ENCODE data around the gene ZNF155.
"Not testable (repeated sequence)": the region's sequence is repeated elsewhere in the genome, so short reads cannot be mapped to it uniquely, and the experiment has no call there.

ZNF155 gene

DNA sequence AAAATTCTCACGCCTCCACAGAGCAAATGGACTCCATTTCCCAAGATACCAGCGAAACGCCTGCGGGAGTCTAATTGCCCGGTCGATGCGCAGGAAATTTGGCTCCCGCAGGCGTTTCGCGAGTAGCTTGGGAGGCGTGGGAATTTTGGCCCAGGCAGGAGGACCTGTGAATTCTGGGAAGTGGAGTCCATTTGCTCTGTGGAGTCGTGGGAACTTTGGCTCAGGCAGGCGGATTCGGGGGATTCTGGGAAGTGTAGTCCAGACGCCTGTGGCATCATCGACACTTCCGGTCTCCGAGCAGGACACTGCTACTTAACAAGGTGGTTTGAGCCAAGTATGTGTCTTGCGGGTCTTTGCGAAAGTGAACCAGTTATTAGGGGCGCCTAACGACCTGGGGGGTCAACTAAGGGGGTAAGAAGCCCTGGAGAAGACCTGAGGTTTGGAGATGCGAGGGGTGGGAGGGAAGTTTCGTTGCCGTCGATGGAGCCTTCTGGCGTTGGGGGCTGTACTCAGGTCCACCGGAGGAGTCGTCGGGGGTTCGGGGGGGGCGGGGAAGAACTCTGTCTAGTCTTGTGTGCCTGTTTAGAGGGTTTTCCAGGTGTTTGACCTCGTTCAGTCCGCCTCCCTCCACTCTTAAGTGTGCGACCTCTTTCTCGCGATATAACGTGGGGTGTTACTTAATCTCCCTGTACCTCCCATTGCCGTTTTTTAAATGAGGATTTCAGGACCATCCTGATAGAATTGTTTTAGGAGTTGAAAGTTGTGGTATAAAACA lies at the start of gene ZNF155:
Gene ZNF155 (plus strand): TSS at position 277 of the 775 bp plus-strand sequence. CDS start 4,356 bp downstream, outside the sequence.
- H3K36me3 ChIP-seq (ENCODE audit: insufficient read depth, low read length): peaks cover 9% of the 10 kb centered on the region
- no peaks in the 10 kb centered on the region for H3K9me3 ChIP-seq (ENCODE audit: low read depth, low read length)
- peak within 1 kb of the TSS; percentile 85 for H3K9ac ChIP-seq (ENCODE audit: insufficient read length)
- peak; percentile 90 for DNase-seq (ENCODE audit: low read depth, low spot score)
- peak within 1 kb of the TSS; percentile 97 for H3K4me3 ChIP-seq
- peak; percentile 71 for TF ChIP-seq POLR2AphosphoS5 (IDR thresholded peaks at IDR 0.05; ENCODE audit: borderline replicate concordance, low read depth, low read length)
- TF ChIP-seq FOXP2 (optimal IDR thresholded peaks at IDR 0.05; ENCODE audit: control extremely low read depth, extremely low read length, insufficient read depth): no peak
- peak within 1 kb of the TSS; percentile 44; the same call in 1 of the 2 replicates for H3K27ac ChIP-seq

GRCh38 chr19:43934985-43935708 lies 48.8 kb upstream of the ZNF155 start, which contains the start of gene ZNF45:
Gene ZNF45 (minus strand): TSS chr19:43935282. CDS start chr19:43922185, 13,097 bp downstream.
- Histone ChIP-seq H3K27ac (peak within 1 kb of the TSS; percentile 42; the same call in 1 of the 2 replicates), H3K9ac (ENCODE audit: insufficient read length) (peak within 1 kb of the TSS; percentile 95), H3K36me3 (ENCODE audit: insufficient read depth, low read length) (peaks cover 31% of the 10 kb centered on the region), H3K9me3 (ENCODE audit: low read depth, low read length) (peaks cover 2% of the 10 kb centered on the region; the same call in 1 of the 2 replicates), H3K4me3 (peak within 1 kb of the TSS; percentile 97)
- TF ChIP-seq POLR2AphosphoS5 (IDR thresholded peaks at IDR 0.05; ENCODE audit: borderline replicate concordance, low read depth, low read length) (peak; percentile 88), EZH2 (IDR thresholded peaks at IDR 0.05) (no peak), FOXP2 (optimal IDR thresholded peaks at IDR 0.05; ENCODE audit: control extremely low read depth, extremely low read length, insufficient read depth) (no peak)
- DNase-seq (ENCODE audit: low read depth, low spot score): peak; percentile 52

DNA sequence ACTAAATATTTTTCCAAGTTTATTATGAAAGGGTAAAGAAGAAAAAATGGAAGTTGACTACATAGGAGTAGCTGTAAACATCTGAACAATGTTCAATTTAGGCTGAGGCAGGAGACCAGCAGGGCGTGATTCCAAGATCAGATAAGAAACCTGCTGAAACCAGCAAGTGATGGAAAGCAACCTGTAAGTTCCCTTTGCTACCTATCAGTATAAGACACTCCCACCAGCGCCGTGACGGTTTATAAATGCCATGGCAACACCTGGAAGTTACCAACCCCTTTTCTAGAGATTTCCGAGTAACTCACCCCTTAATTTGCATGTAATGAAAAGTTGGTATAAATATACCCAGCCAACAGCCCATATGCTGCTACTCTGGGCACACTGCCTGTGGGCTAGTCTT lies 47.8 kb upstream of the ZNF155 start:
- peaks cover 20% of the 10 kb centered on the region for H3K36me3 ChIP-seq (ENCODE audit: insufficient read depth, low read length)
- H3K4me3 ChIP-seq: no peak overlapping the region
- no peak for DNase-seq (ENCODE audit: low read depth, low spot score)
- peaks cover 3% of the 10 kb centered on the region; the same call in 1 of the 2 replicates for H3K9me3 ChIP-seq (ENCODE audit: low read depth, low read length)
- H3K27ac ChIP-seq: no peak overlapping the region
- H3K9ac ChIP-seq (ENCODE audit: insufficient read length): no peak overlapping the region
- TF ChIP-seq EZH2 (IDR thresholded peaks at IDR 0.05) (no peak), POLR2AphosphoS5 (IDR thresholded peaks at IDR 0.05; ENCODE audit: borderline replicate concordance, low read depth, low read length) (no peak), FOXP2 (optimal IDR thresholded peaks at IDR 0.05; ENCODE audit: control extremely low read depth, extremely low read length, insufficient read depth) (no peak)

DNA sequence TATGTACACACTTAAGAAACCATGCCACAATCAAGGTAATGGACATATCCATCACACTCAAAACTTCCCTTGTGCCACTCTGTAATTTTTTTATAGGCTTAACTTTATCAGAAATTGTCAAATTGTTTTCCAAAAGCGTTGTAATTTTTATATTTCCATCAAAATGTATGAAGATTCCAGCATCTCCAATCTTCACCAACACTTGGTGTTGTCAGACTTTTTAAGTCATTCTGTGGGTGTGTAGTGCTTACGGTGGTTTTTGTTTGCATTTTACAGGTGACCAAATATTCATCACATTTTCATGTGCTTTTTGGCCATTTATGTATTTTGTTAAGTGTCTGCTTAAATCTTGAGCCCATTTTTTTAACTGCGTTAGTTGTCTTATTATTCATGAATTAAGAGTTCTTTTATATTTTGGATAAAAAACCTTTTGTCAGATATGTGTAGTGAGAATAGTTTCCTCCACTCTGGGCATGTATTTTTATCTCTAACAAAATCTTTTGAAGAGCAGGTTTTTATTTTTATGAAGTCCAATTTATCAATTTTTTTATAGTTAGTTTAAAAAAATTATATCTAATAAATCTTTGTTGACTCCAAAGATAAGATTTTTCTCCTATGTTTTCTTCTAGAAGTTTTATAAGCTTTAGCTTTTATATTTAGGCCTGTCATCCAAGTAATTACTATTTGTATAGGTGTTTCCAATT lies 44.3 kb upstream of the ZNF155 start:
- Histone ChIP-seq H3K9ac (ENCODE audit: insufficient read length) (no peak overlapping the region), H3K4me3 (no peak overlapping the region), H3K9me3 (ENCODE audit: low read depth, low read length) (peaks cover 3% of the 10 kb centered on the region; the same call in 1 of the 2 replicates), H3K27ac (no peak overlapping the region), H3K36me3 (ENCODE audit: insufficient read depth, low read length) (no peaks in the 10 kb centered on the region)
- DNase-seq (ENCODE audit: low read depth, low spot score): no peak
- TF ChIP-seq POLR2AphosphoS5 (IDR thresholded peaks at IDR 0.05; ENCODE audit: borderline replicate concordance, low read depth, low read length) (no peak), FOXP2 (optimal IDR thresholded peaks at IDR 0.05; ENCODE audit: control extremely low read depth, extremely low read length, insufficient read depth) (no peak), EZH2 (IDR thresholded peaks at IDR 0.05) (no peak)

DNA sequence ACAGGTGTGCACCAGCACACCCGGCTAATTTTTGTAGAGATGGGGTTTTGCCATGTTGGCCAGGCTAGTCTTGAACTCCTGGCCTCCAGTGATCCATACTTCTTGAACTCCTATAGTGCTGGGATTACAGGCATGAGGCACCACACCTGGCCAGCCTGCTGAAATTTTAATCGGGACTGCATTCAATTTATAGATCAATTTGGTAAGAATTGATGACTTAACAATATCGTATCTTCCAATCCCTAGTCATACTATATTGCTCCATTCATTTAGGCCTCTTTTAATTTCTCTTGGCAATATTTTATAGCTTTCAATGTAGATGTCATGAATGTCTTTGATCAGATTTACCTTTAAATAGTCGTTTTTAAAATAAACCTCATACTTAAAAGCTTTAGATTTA lies 43.3 kb upstream of the ZNF155 start:
- no peak for DNase-seq (ENCODE audit: low read depth, low spot score)
- H3K36me3 ChIP-seq (ENCODE audit: insufficient read depth, low read length): no peaks in the 10 kb centered on the region
- TF ChIP-seq EZH2 (IDR thresholded peaks at IDR 0.05) (no peak), FOXP2 (optimal IDR thresholded peaks at IDR 0.05; ENCODE audit: control extremely low read depth, extremely low read length, insufficient read depth) (no peak), POLR2AphosphoS5 (IDR thresholded peaks at IDR 0.05; ENCODE audit: borderline replicate concordance, low read depth, low read length) (no peak)
- H3K9me3 ChIP-seq (ENCODE audit: low read depth, low read length): peaks cover 3% of the 10 kb centered on the region; the same call in 1 of the 2 replicates
- no peak overlapping the region for H3K4me3 ChIP-seq
- no peak overlapping the region for H3K27ac ChIP-seq
- H3K9ac ChIP-seq (ENCODE audit: insufficient read length): no peak overlapping the region

- TF ChIP-seq FOXP2 (optimal IDR thresholded peaks at IDR 0.05; ENCODE audit: control extremely low read depth, extremely low read length, insufficient read depth) (no peak), EZH2 (IDR thresholded peaks at IDR 0.05) (no peak), POLR2AphosphoS5 (IDR thresholded peaks at IDR 0.05; ENCODE audit: borderline replicate concordance, low read depth, low read length) (no peak)
- no peak overlapping the region for H3K27ac ChIP-seq
These were observed 42.8 kb upstream of the ZNF155 start for GRCh38 chr19:43941209-43941608.

GRCh38 chr19:43947412-43947811 lies 36.6 kb upstream of the ZNF155 start:
- not testable (repeated sequence) for H3K27ac ChIP-seq; DNase-seq (ENCODE audit: low read depth, low spot score); H3K36me3 ChIP-seq (ENCODE audit: insufficient read depth, low read length); H3K4me3 ChIP-seq; H3K9ac ChIP-seq (ENCODE audit: insufficient read length); H3K9me3 ChIP-seq (ENCODE audit: low read depth, low read length)

More at GRCh38 chr19:43941209-43941608, 42.8 kb upstream of the ZNF155 start:
- Histone ChIP-seq H3K36me3 (ENCODE audit: insufficient read depth, low read length) (no peaks in the 10 kb centered on the region), H3K4me3 (no peak overlapping the region), H3K9me3 (ENCODE audit: low read depth, low read length) (peaks cover 3% of the 10 kb centered on the region; the same call in 1 of the 2 replicates), H3K9ac (ENCODE audit: insufficient read length) (no peak overlapping the region)
- DNase-seq (ENCODE audit: low read depth, low spot score): no peak

GRCh38 chr19:43949803-43950202 lies 34.2 kb upstream of the ZNF155 start:
- H3K36me3 ChIP-seq (ENCODE audit: insufficient read depth, low read length); H3K27ac ChIP-seq; H3K9ac ChIP-seq (ENCODE audit: insufficient read length); H3K4me3 ChIP-seq; H3K9me3 ChIP-seq (ENCODE audit: low read depth, low read length); DNase-seq (ENCODE audit: low read depth, low spot score): not testable (repeated sequence)
